Stimulated activated CD4-positive, alpha-beta T cell treated with anti-CD3 and anti-CD28 coated beads, TNF-alpha, amount 100 ng/mL, for 1 hour (primary cell): ENCODE data around the gene DR1.

Experiments
- DNase-seq, 3 donors: peaks; one replicate each; pipeline ENCODE4 v3.0.0-alpha.2; 2020; ENCODE audit warnings: low read depth in 3 of 3, low spot score in 1 of 3

Gene DR1

GRCh38 chr1:93345633-93346420 lies at the start of gene DR1:
DR1 (plus strand) TSS chr1:93345907; CDS start chr1:93346646, 739 bp downstream.
- peak; percentile 67 to 84 (median 79) for DNase-seq

- no peak for DNase-seq
Observed at GRCh38 chr1:93296555-93297154, 49.1 kb upstream of the DR1 start.

- DNase-seq = no peak
Observed at GRCh38 chr1:93301131-93301530, 44.6 kb upstream of the DR1 start.

- no peak for DNase-seq
Observed at GRCh38 chr1:93302078-93302477, 43.6 kb upstream of the DR1 start.

GRCh38 chr1:93304716-93305138 lies 41.0 kb upstream of the DR1 start:
- DNase-seq = peak in 2 of 3 donors; percentile 8 to 26

GRCh38 chr1:93306920-93307319 lies 38.8 kb upstream of the DR1 start:
- DNase-seq = no peak

- no peak for DNase-seq
Observed at GRCh38 chr1:93313026-93313425, 32.7 kb upstream of the DR1 start.

- DNase-seq = no peak
Observed at GRCh38 chr1:93317207-93317606, 28.5 kb upstream of the DR1 start.

- DNase-seq = no peak
Observed at GRCh38 chr1:93317943-93318342, 27.8 kb upstream of the DR1 start.

- no peak for DNase-seq
Observed at GRCh38 chr1:93321720-93322119, 24.0 kb upstream of the DR1 start.

- no peak for DNase-seq
Observed at GRCh38 chr1:93322349-93322748, 23.4 kb upstream of the DR1 start.

- no peak for DNase-seq
Observed at GRCh38 chr1:93323185-93323820, 22.4 kb upstream of the DR1 start.

- DNase-seq = no peak
Observed at GRCh38 chr1:93324486-93325464, 20.9 kb upstream of the DR1 start.

- no peak for DNase-seq
Observed at GRCh38 chr1:93328809-93329760, 16.6 kb upstream of the DR1 start.

- DNase-seq = no peak
Observed at GRCh38 chr1:93330196-93330595, 15.5 kb upstream of the DR1 start.

- DNase-seq = no peak
Observed at GRCh38 chr1:93330617-93331016, 15.1 kb upstream of the DR1 start.

- DNase-seq = no peak
Observed at GRCh38 chr1:93331412-93331811, 14.3 kb upstream of the DR1 start.

GRCh38 chr1:93332368-93332767 lies 13.3 kb upstream of the DR1 start:
- no peak for DNase-seq

GRCh38 chr1:93338387-93339146 lies 7.1 kb upstream of the DR1 start:
- DNase-seq = no peak
